ENCODE measurements around the gene RTN4RL1. TPM values are rescaled to one million over a fixed set of nuclear protein-coding genes. Genes with fewer than 3 reads are reported as not detected.

The RTN4RL1 gene
- total and polyA plus RNA-seq, 2 of the 13 experiments (the other 11 are each of a cell fraction or from before 2014, with no cell fraction given): 0.01 TPM; not detected in 1

GRCh38 chr17:2055292-2056205, 30.4 kb upstream of the RTN4RL1 start (continued):
- TF ChIP-seq ZNF687 (CRISPR knock-in tag; IDR thresholded peaks at IDR 0.05) (0 out of 2 replicates have a peak, but pooled peaks have one; percentile 66), TCF7L2 (IDR thresholded peaks at IDR 0.05; ENCODE audit: low read depth, low read length) (no peak), RBFOX2 (IDR thresholded peaks at IDR 0.05; ENCODE audit: low read depth, low read length) (0 out of 2 replicates have a peak, but pooled peaks have one; percentile 13), CEBPG (CRISPR knock-in tag; IDR thresholded peaks at IDR 0.05) (no peak), NFKBIZ (CRISPR knock-in tag; IDR thresholded peaks at IDR 0.05) (no peak), ATF7-NPFF (CRISPR knock-in tag; IDR thresholded peaks at IDR 0.05; ENCODE audit: low read depth) (peak; percentile 2; the same call in 1 of the 2 replicates), KDM5B (CRISPR knock-in tag; IDR thresholded peaks at IDR 0.05; ENCODE audit: borderline replicate concordance) (peak; percentile 49; the same call in 1 of the 2 replicates), KAT8 (CRISPR knock-in tag; IDR thresholded peaks at IDR 0.05) (no peak), ZNF883 (CRISPR knock-in tag; IDR thresholded peaks at IDR 0.05; ENCODE audit: not compliant biosample characterization) (peak; percentile 5), HNRNPK (IDR thresholded peaks at IDR 0.05; ENCODE audit: low read depth, low read length, poor library complexity, severe bottlenecking) (peak; percentile 90)

Measured in HepG2 (cell line).